A549 (cell line): ENCODE results near the gene ZNF594.

Experiments
- CHD4 ChIP-seq: fragments of 200-600 bp; sonication (generic); IDR thresholded peaks from 2 replicates; pipeline ENCODE4 v1.6.1; 2016; ENCODE audit warnings: antibody characterized with exemption, mild to moderate bottlenecking, borderline replicate concordance
- CTCF ChIP-seq: fragments of >200 bp; sonication (Bioruptor Twin); formaldehyde crosslinking; IDR thresholded peaks from 3 replicates; pipeline ENCODE4 v1.5.1; 2016
- EHF ChIP-seq: fragments of 250-450 bp; sonication (Bioruptor Pico); IDR thresholded peaks from 2 replicates; pipeline ENCODE4 v1.5.0; 2020; ENCODE audit warnings: mild to moderate bottlenecking
- ESRRA ChIP-seq: fragments of 150-350 bp; IDR thresholded peaks from 2 replicates; pipeline ENCODE4 v1.6.1; 2014; ENCODE audit warnings: mild to moderate bottlenecking, low read length, borderline replicate concordance
- MYC ChIP-seq: IDR thresholded peaks from 2 replicates; pipeline ENCODE4 v1.6.1; 2012; ENCODE audit warnings: mild to moderate bottlenecking, inconsistent platforms, low read length, improper control_type of control experiment, borderline replicate concordance
- RCOR1 ChIP-seq: fragments of 150-350 bp; IDR thresholded peaks from 2 replicates; pipeline ENCODE4 v1.6.1; 2014; ENCODE audit warnings: antibody characterized with exemption, low read length, low read depth
- USF2 ChIP-seq: fragments of 450-650 bp; IDR thresholded peaks from 2 replicates; pipeline ENCODE4 v1.6.1; 2014; ENCODE audit warnings: antibody characterized with exemption

- TF ChIP-seq CTCF (no peak), CHD4 (no peak), ESRRA (no peak), EHF (CRISPR knock-in tag) (no peak), MYC (no peak), RCOR1 (no peak), USF2 (no peak)
Measured at GRCh38 chr17:5209396-5209795, 17.7 kb upstream of the ZNF594 start.
